GM03348 (cell line): ENCODE results near the gene PCGF3.
A peak's percentile ranks its signal among the peaks of the same experiment; 100 is the strongest.
"Not testable (repeated sequence)": the region's sequence is repeated elsewhere in the genome, so short reads cannot be mapped to it uniquely, and the experiment has no call there.

Source experiments
- DNase-seq: peaks from one replicate; pipeline ENCODE4 v3.0.0; 2012; ENCODE audit warnings: low spot score

The PCGF3 gene

DNA sequence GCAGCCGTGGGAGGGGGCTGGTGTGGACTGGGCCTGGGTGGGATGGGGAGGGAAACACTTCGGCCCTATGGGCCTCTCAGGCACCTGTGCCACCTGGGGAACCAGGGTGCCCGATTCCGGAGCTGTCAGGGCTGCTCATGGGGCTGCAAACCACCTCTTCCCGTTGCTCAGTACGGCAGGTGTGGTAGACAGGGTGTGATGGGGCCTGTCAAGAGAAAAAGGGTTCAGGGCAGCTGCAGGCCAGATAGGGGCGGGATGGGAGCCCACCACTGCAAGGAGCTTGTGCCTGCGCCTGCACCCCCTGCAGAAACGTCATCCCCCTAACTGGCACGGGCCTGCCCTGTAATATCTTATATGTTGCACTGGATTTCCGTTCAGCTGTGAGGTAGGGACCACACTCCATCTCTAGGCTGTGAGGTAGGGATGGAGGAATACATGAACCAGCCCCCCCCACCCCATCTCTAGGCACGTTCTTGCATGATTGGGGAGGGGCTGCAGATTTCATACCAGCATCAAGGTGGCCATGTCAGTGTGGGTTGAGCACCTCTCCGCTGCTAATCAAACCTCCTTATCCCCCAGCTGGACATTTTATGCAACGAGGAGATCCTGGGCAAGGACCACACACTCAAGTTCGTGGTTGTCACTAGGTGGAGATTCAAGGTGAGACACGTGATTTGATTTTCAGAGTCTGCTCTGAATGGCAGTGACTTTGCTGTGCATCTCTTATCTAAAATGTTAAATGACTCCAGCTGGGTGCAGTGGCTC is 59.0 kb downstream of the PCGF3 start:
- DNase-seq, result no peak

DNA sequence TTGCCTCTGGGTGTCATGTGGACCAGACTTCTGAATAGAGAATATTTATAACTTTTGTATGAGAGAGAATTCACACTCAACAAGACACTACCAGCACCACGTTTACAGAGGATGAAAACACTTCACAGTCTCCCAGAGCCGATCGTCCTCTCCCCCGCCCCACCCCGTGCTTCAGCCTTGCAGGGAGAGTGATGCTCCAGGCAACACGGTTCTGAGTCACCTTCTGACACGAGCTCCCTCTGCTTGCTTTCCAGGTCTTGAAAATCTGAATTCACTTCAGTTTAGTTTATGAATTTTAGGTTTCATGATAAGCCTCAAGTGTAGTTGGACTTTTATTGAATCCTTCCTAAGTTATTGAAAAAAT is 60.5 kb downstream of the PCGF3 start:
- DNase-seq, result no peak

DNA sequence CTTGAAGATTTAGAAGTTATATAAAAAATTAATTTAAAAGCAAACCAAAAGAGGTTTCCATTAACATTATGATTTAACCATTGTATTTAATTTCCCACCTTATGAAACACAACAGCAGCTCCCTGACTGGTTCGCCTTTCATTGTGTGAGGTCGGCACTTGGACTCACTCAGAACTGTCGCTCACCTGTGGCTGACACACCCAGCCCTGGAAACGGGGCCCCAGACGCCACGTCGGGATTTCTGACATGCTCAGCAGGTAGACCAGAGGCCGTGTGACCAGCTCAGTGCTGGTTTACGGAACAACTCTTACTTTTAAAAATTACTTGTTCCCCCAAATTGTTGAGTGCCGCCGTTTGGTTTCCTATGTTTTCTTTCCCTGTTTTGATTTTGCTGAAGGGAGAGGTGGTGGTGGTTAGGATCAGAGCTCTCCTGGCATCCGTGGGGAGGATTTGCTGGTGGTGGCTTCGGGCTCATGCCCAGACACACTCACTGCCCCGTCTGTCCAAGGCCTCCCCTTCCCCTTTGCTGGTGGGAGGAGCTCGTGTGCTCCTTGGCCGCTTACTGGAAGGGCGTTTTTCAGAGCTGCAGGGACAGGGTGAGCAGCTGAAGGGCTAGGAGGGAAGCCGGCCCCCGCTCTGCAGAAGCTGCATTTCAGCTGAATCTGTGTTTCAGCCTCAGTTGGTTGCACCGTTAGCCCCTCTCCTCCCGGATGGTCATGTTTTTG is 61.1 kb downstream of the PCGF3 start:
- DNase-seq, result no peak

DNA sequence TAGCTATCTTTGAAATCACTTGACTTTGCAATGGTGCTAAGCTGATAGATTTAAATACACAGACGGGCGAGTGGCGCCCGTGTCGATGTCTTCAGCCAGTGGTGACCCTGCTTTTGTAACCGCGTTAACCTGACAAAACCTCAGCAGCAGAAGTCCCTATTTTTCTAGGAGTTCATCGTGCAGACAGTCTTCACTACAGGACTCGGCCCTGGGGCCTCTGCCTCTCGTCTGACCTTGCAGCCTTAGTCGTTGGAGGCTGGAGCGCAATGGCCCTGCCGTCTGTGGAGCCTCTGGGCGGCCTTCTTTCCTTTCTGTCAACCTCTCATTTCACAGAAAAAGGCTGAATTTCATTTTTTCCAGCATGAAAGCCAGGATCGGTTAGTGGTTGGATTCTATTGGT is 62.4 kb downstream of the PCGF3 start:
- no peak for DNase-seq

DNA sequence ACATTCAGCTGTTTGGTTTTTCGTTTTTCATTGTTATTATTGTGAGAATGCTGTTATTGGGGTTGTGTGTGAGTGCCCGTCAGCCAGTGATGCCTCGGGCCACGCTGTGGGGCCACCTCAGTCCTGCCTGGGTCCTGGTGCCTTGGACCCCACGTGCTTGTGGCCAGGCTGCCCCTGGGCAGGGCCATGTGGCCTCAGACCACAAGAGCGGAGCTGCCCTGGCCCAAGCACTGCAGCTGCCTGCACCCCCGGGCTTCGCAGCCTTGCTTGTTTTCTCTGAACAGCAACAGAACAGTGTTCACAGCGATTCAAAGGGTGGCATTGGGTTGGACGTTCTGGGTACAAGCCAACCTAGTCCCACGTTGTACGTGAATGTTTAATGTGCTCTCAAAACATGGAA is 63.4 kb downstream of the PCGF3 start:
- no peak for DNase-seq

DNA sequence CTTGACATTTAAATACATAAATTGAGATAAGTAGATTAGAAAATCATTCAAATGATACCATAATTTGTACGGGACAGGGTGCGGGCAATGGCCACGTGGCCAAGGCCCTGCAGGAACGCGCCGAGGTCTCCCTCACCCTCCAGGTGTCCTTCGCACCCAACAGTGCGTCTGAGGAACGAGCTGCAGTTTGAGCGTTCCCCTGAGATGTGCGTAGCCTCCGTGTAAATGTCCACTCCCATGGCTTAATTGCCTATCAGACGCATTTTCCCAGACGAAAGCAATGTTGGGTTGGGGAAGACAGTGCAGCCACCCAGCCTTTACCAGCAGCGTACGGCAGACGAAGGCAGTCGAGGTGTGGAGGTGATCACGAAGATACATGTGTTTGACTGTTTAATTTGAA is 63.9 kb downstream of the PCGF3 start:
- no peak for DNase-seq

DNA sequence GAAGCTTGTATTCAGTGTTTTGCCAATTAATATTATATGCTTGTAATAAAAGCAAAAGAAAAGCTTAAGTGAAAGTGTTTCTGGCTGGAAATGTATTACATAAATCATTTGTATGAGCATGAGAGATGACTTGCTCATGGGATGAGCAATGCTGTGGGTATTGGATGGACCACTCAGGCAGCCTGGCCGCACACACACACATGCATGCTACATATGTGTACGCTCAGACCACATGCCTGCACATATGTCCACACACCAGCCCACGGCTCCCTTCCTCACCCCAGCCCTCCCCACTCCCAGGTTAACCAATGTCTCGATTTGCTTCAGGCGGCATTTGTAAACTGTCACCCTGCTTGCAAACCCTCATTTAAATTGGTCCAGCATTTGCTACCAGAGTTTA is 64.4 kb downstream of the PCGF3 start:
- no peak for DNase-seq

DNA sequence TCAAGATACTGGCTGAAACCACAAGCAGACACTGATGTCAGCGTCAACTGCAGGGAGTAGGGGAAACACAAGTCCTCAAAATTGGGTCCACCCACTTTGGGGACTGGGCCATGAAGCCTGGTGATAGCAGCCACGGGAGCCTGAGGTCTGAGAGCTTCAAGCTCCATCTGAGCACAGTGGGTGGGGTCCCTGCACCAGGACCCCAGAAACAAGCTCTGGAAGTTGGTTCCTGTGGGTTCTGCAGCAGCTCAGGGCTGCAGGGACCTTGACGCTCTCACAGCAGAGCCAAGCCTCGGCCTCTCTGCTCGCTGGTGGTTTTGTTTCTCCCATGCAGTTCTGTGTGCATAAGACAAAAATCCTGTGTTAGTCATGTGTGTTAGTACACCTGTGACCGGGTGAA is 65.8 kb downstream of the PCGF3 start:
- no peak for DNase-seq

DNA sequence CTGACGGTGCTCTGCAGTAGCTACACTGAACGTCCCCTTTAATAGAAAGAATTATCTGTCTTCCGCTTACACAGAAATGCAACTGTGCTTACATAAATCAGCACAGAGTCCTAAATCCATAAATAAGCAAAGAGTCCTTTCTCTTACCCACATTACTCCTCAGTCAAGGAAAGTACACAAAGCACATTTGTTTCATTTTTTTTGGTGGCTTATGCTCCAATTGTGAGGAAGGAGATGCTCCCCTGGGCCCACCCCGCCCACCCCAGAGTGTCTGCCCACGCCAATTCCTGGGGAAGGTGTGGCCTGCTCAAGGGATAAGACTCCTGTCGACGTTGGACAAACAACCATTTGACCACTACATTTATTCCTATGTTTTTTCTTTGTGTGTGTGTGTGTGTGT is 66.5 kb downstream of the PCGF3 start:
- peak; percentile 46 for DNase-seq

DNA sequence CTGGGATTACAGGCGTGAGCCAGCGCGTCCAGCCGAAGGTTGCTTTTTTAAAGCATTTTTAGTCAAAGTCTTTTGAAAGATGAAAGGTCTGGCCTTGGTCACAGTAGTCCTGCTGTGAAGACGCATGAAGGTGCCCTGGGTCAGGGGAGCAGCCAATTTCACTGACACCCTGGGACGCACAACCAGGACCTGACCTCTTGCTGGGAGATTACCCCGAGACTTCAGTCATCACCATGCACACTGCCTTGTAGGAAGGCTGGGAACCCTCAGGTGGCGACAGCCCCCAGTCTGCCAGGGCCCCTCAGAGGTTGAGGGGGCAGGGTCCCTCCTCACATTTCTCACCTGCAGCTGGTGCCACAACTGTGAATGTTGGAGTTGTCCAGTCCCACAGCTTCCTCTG is 67.1 kb downstream of the PCGF3 start:
- no peak for DNase-seq

DNA sequence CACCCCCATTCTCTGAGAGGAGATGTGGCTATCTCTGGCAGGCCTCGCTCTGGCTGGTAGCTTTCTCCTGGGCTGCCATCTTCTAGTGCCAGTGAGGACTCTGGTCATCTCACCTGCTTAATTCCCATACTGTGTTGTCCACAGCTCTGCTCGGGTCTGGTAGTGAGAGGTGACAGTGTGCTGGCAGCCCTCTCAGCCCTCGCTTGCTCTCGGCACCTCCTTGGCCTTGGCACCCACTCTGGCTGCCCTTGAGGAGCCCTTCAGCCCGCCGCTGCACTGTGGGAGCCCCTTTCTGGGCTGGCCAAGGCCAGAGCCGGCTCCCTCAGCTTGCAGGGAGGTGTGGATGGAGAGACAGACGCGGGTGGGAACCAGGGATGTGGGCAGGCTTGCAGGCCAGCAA is 67.6 kb downstream of the PCGF3 start:
- no peak for DNase-seq

DNA sequence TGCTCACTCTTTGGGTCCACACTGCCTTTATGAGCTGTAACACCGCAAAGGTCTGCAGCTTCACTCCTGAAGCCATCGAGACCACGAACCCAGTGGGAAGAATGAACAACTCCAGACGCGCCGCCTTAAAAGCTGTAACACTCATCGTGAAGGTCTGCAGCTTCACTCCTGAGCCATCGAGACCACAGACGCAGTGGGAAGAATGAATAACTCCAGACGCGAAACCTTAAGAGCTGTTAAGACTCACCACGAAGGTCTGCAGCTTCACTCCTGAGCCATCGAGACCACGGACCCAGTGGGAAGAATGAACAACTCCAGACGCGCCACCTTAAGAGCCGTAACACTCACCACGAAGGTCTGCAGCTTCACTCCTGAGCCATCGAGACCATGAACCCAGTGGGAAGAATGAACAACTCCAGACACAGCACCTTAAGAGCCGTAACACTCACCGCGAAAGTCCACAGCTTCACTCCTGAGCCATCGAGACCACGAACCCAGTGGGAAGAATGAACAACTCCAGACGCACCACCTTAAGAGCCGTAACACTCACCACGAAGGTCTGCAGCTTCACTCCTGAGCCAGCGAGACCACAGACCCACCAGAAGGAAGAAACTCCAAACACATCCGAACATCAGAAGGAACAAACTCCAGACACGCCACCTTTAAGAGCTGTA is 68.9 kb downstream of the PCGF3 start:
- not testable (repeated sequence) for DNase-seq

DNA sequence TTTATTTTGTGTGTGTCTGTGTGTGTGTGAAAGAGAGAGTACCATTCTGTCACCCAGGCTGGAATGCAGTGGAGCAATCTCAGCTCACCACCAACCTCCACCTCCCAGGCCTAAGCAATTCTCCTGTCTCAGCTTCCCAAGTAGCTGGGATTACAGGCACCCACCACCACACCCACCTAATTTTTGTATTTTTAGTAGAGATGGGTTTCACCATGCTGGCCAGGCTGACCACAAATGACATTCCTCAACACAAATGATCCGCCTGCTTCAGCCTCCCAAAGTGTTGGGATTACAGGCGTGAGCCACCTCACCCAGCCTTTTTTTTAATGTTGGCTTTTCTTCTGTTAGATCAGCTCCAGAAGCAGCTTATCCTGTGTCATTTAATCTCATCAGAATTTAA is 69.9 kb downstream of the PCGF3 start:
- DNase-seq, result not testable (repeated sequence)

DNA sequence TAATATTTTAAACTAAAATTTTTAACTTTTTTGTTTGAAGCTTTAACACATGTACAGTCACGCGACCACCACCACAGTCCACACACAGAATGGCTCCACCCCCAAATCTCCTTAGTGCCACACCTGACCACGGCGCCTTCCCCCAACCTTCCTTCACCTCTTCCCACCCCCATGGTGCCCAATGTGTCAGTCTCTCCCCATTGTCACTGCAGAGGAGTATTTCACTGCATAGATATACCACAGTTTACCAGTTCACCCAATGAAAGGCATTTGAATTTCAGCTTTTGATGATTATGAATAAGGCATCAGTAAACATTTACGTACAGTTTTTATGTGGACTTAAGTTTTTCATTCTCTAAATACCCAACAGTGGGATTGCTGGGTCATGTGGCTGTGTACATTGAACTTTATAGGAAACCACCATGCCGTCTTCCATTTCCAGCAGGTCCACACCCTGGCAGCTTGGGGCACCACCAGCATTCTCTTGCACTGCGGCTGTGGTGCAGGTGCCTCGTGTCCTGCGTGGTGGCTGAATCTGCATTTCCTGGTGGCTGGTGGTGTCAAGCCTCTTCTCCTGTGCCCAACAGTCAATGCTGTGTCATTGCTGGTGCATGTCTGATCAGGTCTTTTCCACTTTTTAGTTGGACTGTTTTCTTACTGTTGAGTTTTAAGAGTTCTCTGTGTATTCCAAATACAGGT is 71.3 kb downstream of the PCGF3 start:
- no peak for DNase-seq

DNA sequence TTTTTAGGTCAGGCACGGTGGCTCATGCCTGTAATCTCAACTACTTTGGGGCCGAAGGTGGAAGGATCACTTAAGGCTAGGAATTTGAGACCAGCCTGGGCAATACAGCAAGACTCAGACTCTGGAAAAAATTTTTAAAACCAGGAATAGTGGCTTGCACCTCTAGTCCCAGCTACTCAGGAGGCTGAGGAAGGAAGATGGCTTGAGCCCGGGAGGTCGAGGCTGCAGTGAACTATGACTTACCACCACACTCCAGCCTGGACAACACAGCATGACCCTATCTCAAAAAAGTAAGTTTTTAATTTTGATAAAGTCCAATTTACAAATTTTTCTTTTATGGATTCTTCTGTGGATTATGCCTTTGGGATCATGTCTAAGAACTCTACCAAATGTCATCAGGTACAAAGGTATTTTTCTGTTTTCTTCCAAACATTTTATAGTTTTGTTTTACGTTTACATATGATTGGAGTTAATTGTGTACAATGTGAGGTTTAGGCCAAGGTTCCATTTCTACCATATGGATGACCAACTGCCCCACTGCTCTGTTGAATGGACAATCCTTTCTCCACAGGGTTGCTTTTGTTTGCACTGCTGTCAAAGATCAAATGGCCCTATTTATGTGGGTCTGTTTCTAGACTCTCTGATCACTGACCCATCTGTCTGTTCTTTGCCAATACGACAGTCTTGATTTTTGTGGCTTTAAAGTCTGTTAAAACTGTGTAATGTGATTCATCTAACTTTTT is 72.1 kb downstream of the PCGF3 start:
- no peak for DNase-seq

DNA sequence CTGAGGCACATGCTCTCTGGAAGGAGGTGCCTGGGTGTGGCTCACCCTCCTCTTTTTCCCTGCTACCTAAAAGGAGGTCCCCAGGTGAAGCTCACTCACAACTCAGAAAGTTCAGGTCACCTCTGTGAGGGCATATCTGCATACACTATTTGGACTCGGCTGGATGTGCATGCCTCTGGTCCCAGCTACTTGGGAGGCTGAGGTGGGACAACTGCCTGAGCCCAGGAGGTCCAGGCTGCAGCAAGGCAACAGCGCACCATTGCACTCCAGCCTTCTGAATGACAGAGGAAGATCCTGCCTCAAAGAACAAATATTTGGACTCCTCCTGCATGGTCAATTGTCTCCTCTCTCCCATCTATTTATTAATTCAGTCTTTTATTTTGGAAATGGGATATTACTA is 73.9 kb downstream of the PCGF3 start:
- no peak for DNase-seq

DNA sequence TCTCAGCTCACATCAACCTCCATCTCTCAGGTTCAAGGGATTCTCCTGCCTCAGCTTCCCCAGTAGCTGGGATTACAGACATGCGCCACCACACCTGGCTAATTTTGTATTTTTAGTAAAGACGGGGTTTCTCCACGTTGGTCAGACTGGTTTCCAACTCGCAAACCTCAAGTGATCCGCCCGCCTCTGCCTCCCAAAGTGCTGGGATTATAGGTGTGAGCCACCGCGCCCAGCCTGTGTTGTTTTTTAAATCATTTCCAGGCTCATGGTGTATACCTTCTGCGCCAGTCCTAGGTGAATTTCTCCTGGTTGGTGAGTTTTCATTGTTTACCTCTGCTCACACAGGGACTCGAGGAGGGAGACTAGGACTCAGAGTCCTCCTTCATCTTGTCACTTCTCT is 74.6 kb downstream of the PCGF3 start:
- DNase-seq, result not testable (repeated sequence)

DNA sequence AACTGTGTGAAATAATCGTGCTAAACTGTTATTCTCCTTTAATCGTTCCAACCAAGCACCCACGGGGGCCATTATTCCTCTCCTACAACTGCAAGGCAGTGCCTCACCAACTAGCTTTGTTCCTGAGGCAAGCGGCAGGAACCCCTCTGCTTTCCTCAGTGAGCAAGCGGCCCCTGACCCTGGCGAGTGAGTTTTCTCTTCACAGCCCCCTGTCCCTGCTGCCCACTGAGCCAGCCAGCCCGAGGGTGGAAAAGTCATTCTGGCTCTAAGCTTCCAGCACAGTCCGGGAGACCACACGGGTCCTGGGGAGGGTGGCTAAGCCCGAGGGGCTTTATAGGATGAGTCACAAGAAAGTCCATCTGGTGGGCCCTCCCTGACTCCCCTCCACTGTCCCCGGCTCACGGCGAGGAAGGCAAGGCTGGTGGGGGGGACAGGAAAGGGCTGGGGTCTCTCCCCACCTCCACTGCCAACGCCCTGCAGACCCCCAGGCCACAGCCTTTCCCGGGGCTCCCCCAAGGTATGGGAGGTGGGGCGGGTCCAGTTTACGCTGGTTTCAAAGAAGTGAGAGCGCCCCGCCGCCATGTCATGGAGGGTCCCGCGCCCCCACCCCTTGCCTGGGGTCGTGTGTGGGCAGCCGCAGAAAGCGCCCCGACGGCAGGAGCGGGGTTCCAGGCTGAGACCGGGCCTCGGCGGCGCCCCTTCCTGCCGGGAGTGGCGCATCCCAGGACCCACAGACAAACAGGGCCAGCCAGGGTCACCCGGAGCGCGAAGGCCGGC is 75.3 kb downstream of the PCGF3 start:
- no peak for DNase-seq

DNA sequence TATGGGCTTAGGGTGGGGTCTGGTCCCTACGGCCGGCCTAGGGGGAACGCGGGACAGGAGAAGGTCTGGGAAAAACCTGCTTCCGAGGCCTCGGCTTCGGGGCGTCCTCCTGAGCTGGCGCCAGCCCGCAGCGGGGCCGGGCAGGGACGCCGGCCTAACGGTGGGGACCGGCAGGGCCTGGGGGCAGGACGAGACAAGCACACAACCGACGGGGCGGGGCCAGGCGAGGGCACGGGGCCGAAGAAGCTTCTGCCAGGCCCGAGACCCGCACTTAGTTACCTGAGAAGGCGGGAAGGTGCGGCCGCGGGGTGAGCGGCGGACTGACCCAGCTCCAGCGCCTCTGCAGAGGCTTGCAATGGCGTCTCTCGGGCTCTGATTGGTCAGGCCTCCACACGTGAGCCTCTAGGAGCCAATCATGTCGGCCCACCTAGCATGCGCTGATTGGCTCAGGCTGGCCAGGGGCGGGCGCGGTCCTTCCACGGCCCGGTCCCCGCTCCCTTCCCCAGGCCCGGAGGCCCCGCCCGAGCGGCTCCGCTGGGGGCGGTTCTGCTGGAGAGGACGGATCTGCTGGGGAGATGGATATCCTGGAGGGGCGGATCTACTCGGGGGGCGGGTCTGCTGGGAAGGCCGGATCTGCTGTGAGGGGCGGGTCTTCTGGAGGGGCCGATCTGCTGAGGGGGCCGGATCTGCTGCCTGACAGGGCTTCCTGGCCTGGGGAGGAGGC is 76.0 kb downstream of the PCGF3 start:
- peak; percentile 100 for DNase-seq
